ENCODE measurements around the gene GM2A. TPM values are rescaled to one million over a fixed set of nuclear protein-coding genes. Genes with fewer than 3 reads are reported as not detected.
A peak's percentile ranks its signal among the peaks of the same experiment; 100 is the strongest.

Gene GM2A
- total and polyA plus RNA-seq, 2 of the 13 experiments (the other 11 are each of a cell fraction or from before 2014, with no cell fraction given): 14.6 to 29.6 TPM

- TF ChIP-seq PATZ1 (CRISPR knock-in tag; IDR thresholded peaks at IDR 0.05) (peak; percentile 27; the same call in 1 of the 2 replicates), ZNF547 (CRISPR knock-in tag; IDR thresholded peaks at IDR 0.05) (0 out of 2 replicates have a peak, but pooled peaks have one; percentile 55), ZNF704 (CRISPR knock-in tag; IDR thresholded peaks at IDR 0.05; ENCODE audit: borderline replicate concordance) (no peak), ZNF232 (CRISPR knock-in tag; IDR thresholded peaks at IDR 0.05; ENCODE audit: borderline replicate concordance) (peak; percentile 70; the same call in 1 of the 2 replicates), ZNF7 (CRISPR knock-in tag; IDR thresholded peaks at IDR 0.05) (no peak), CREBL2 (CRISPR knock-in tag; IDR thresholded peaks at IDR 0.05; ENCODE audit: borderline replicate concordance) (no peak), ZNF788 (CRISPR knock-in tag; IDR thresholded peaks at IDR 0.05; ENCODE audit: borderline replicate concordance) (no peak), IRF2 (CRISPR knock-in tag; IDR thresholded peaks at IDR 0.05) (0 out of 2 replicates have a peak, but pooled peaks have one; percentile 19), E2F5 (CRISPR knock-in tag; conservative IDR thresholded peaks at IDR 0.05) (no peak), REXO4 (CRISPR knock-in tag; IDR thresholded peaks at IDR 0.05; ENCODE audit: borderline replicate concordance) (no peak), FOXA1 (IDR thresholded peaks at IDR 0.05) (no peak), FOXA1 (CRISPR knock-in tag; IDR thresholded peaks at IDR 0.05) (no peak), ZFY (CRISPR knock-in tag; IDR thresholded peaks at IDR 0.05) (peak; percentile 72), ZNF17 (CRISPR knock-in tag; IDR thresholded peaks at IDR 0.05) (no peak), HNF1A (IDR thresholded peaks at IDR 0.05; ENCODE audit: low read depth) (no peak), HNF1A (CRISPR knock-in tag; IDR thresholded peaks at IDR 0.05; ENCODE audit: borderline replicate concordance) (no peak)
Measured at GRCh38 chr5:151223447-151224264, 29.3 kb upstream of the GM2A start, which contains the start of gene CCDC69 (continued).
